ENCODE data around the gene PKIB. TPM values are rescaled to one million over a fixed set of nuclear protein-coding genes. Genes with fewer than 3 reads are reported as not detected.
"Not testable (repeated sequence)": the region's sequence is repeated elsewhere in the genome, so short reads cannot be mapped to it uniquely, and the experiment has no call there.

PKIB gene
- total RNA-seq, 2 donors from 2014 or later, result 63.4 to 113 TPM

DNA sequence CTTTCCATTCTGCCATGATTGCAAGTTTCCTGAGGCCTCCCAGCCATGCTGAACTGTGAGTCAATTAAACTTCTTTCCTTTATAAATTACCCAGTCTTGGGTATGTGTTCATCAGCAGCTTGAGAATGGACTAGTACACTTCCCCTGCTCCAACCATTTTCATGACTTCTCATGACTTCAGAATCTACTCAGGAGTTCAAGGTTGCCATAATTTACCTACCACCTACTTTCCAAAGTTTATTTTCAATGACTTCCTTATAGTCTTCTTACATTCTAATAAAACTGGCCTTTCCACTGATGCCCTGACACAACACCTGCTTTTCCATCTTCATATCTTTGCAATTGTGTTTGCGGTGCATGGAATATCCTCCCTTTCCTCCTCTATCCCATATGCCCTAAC is 31.2 kb upstream of the PKIB start:
- Histone ChIP-seq H3K4me1 (no peaks in the 10 kb centered on the region), H3K27ac (peak overlapping the region; percentile 1), H3K27me3 (no peaks in the 10 kb centered on the region), H3K36me3 (no peaks in the 10 kb centered on the region), H3K9me3 (no peaks in the 10 kb centered on the region), H3K4me3 (no peak overlapping the region), H3K9ac (ENCODE audit: low read depth in 2 of 2, low read length in 2 of 2) (no peak overlapping the region)
- TF ChIP-seq, protein P1, sequence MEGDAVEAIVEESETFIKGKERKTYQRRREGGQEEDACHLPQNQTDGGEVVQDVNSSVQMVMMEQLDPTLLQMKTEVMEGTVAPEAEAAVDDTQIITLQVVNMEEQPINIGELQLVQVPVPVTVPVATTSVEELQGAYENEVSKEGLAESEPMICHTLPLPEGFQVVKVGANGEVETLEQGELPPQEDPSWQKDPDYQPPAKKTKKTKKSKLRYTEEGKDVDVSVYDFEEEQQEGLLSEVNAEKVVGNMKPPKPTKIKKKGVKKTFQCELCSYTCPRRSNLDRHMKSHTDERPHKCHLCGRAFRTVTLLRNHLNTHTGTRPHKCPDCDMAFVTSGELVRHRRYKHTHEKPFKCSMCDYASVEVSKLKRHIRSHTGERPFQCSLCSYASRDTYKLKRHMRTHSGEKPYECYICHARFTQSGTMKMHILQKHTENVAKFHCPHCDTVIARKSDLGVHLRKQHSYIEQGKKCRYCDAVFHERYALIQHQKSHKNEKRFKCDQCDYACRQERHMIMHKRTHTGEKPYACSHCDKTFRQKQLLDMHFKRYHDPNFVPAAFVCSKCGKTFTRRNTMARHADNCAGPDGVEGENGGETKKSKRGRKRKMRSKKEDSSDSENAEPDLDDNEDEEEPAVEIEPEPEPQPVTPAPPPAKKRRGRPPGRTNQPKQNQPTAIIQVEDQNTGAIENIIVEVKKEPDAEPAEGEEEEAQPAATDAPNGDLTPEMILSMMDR (IDR thresholded peaks at IDR 0.05), result no peak
- intact Hi-C loops (cut with DNase I), result no loop called here
- DNase-seq, result no peak

DNA sequence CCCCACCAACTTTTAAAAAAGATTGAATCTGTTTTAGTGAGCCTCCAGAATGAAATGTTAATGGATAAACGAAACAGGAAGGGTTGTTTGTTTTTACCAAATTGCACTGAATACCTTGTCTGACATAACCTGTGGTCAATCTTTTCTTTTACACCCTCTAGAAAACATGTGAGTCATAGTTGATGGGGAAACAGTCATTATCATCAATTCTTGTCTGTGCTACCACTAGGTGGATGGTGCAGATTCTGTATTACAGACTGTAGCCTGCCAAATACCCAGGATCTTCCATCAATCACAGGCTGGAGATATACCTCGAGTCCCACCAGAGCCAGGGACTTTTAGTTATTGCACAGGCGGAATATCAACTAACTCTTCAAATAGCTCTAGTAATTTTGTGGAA is 29.5 kb upstream of the PKIB start:
- TF ChIP-seq, protein P1 (IDR thresholded peaks at IDR 0.05), result peak; percentile 11
- H3K36me3 ChIP-seq, result no peaks in the 10 kb centered on the region
- intact Hi-C loops (cut with DNase I), result no loop called here
- no peak for DNase-seq
- no peaks in the 10 kb centered on the region for H3K27me3 ChIP-seq
- no peak overlapping the region for H3K27ac ChIP-seq
- H3K4me3 ChIP-seq, result no peak overlapping the region
- H3K9me3 ChIP-seq, result no peaks in the 10 kb centered on the region
- no peaks in the 10 kb centered on the region for H3K4me1 ChIP-seq
- H3K9ac ChIP-seq (ENCODE audit: low read depth in 2 of 2, low read length in 2 of 2), result no peak overlapping the region

DNA sequence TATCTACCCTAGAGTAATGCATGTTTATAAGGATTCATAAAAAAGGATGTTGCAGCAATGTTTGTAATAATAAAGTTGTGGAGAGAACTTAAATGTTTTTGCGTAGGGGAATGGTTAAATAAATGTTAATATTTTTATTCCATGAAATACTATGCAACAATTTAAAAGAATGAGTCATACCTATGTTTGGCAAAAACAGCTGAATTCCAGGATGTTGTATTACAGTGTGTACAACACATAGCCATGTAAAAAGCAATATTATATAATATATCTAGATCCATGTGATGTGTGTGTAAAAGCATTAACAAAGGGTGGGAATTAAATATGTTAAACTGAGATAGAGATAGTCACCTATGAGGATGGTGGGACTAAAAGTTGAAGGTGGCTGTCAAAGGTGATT is 21.1 kb upstream of the PKIB start:
- H3K4me3 ChIP-seq, result no peak overlapping the region

DNA sequence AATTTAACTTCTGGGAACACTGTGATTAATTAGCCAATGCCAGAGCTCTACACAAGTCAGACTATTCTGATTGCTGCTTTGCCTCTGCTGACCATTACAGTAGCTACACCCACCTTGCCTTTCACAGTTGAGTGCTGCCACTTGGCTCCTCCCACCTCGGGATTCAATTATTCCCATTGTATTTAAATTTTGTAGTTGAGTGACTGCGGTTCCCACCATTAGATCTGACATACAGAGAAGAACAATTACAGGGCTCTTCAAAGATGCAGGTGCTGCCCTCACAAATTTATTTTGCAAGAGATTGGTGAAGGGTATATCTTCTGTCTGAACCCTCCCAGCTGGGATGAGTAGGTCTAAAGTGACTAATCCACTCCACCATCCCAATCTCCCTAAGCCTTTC is 11.9 kb upstream of the PKIB start:
- H3K9me3 ChIP-seq; H3K27me3 ChIP-seq; H3K27ac ChIP-seq; intact Hi-C loops (cut with DNase I); H3K4me1 ChIP-seq; H3K4me3 ChIP-seq; DNase-seq; H3K9ac ChIP-seq (ENCODE audit: low read depth in 2 of 2, low read length in 2 of 2); H3K36me3 ChIP-seq: not testable (repeated sequence)

More for the DNA sequence above, 21.1 kb upstream of the PKIB start:
- TF ChIP-seq, protein P1 (IDR thresholded peaks at IDR 0.05), result no peak
- H3K36me3 ChIP-seq, result no peaks in the 10 kb centered on the region
- intact Hi-C loops (cut with DNase I), result no loop called here
- no peaks in the 10 kb centered on the region for H3K27me3 ChIP-seq
- no peaks in the 10 kb centered on the region for H3K9me3 ChIP-seq
- no peaks in the 10 kb centered on the region for H3K4me1 ChIP-seq
- no peak overlapping the region for H3K27ac ChIP-seq
- DNase-seq, result no peak
- H3K9ac ChIP-seq (ENCODE audit: low read depth in 2 of 2, low read length in 2 of 2), result no peak overlapping the region

DNA sequence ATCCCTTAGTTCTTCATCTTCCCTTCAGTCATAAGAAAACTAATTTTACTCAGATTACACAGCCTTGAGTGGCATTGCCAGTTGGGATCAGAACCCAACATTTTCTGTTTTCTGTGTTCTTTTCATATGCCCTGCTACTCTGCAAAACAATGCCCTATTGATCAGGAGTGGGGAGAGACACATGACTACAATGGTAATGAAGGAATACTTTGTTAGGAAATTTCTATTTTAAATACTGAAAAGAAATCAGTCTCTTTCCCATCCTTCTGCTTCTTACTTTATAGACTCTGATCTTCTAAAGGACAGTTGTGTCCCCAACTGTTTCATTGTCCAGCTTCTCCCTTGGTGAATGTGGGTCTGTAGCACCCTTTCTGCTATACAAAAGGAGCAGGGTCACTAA is 5.5 kb upstream of the PKIB start:
- H3K27ac ChIP-seq, result no peak overlapping the region
- no peak overlapping the region for H3K9ac ChIP-seq (ENCODE audit: low read depth in 2 of 2, low read length in 2 of 2)
- H3K4me1 ChIP-seq, result no peaks in the 10 kb centered on the region
- no peak for DNase-seq
- H3K36me3 ChIP-seq, result no peaks in the 10 kb centered on the region
- no peak overlapping the region for H3K4me3 ChIP-seq
- intact Hi-C loops (cut with DNase I), result no loop called here
- no peaks in the 10 kb centered on the region for H3K27me3 ChIP-seq
- no peaks in the 10 kb centered on the region for H3K9me3 ChIP-seq
- TF ChIP-seq, protein P1 (IDR thresholded peaks at IDR 0.05), result no peak

DNA sequence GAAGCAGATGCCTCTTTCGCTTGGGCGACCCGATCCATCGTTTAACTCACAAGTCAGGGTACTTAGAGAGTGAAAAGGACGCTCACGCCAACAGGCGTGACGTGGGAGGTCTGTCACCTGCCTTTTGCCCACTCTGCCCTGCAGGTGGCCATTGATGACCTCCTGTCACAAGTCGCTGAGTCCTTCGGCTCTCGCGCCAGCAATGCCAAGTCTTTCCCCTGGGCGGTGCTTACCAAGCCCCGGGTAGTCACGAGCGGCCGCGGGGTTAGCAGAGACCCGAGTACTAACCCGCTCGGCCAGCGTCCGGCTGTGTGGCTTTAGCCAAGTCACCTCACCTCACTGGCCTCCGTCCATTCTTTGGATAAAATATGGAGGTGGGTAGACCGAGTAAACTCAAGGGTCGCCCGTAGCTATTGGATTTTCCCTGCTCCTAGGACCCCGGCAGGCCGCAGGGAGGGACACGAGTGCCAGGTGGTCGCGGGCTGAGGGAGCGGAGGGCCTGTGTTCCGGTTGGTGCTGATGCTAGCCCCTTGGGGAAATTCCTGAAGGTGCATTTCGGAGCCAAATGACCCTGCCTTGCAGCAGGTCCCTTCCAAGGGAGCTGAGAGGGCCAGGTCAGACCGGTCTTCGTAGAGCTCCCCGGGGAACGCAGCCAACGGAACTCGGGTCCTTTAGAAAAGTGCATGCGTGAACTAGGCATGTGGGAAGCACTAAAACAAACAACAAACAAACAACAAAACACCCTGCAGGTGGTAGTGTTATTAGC is 668 bp downstream of the PKIB start:
- no peaks in the 10 kb centered on the region for H3K9me3 ChIP-seq
- no peaks in the 10 kb centered on the region for H3K4me1 ChIP-seq
- TF ChIP-seq, protein P1 (IDR thresholded peaks at IDR 0.05), result no peak
- intact Hi-C loops (cut with DNase I), result loop anchor here (10.0 kb wide), 1 partner anchor 114 kb away; no protein-coding TSS in a partner anchor
- no peaks in the 10 kb centered on the region for H3K27me3 ChIP-seq
- no peaks in the 10 kb centered on the region for H3K36me3 ChIP-seq
- peak overlapping the region; percentile 52 for H3K4me3 ChIP-seq
- H3K27ac ChIP-seq, result peak overlapping the region; percentile 70
- DNase-seq, result peak; percentile 69
- H3K9ac ChIP-seq (ENCODE audit: low read depth in 2 of 2, low read length in 2 of 2), result peak overlapping the region; percentile 82 to 88
